T47D (cell line): ENCODE results near the gene ATXN3L.

Source experiments
- DNase-seq, 2 experiments: peaks; one replicate each; pipeline versions ENCODE4 v3.0.0 to v3.0.0-alpha.2; 2011 to 2012; ENCODE audit warnings: low read depth in 1 of 2, low spot score in 1 of 2
- JUND ChIP-seq: IDR thresholded peaks from 2 replicates; pipeline ENCODE4 v1.6.1; 2012; ENCODE audit warnings: low read depth
- in situ Hi-C: cut with HindIII; loops from 2 replicates; pipeline ENCODE4 v1.10.0; 2016; ENCODE audit warnings: low sequenced_read_pairs, low pct_unique_long_range_greater_than_20kb

The ATXN3L gene

GRCh38 chrX:13276991-13277390 is 42.9 kb downstream of the ATXN3L start:
- in situ Hi-C loops: no loop called here
- DNase-seq: no peak
- no peak for TF ChIP-seq JUND

DNA sequence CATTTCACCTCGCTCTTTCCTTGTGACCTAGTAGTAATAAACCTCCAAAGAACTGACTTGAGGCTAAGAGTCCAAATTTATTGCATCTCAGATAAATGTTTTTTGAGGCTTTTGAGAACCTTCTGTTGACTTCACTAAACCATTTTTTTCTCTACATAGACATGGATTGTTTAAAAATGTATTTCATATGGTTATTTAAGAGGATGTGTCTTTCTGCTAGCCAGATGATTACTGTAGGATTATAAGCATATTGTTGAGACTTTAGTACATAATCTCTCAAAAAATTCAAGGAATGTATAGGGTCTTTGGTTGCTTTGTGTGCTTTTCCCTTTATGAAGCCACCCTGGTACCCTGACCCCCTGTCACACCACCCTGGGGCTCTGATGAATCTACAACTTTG is 44.8 kb downstream of the ATXN3L start:
- TF ChIP-seq JUND: no peak
- DNase-seq: no peak
- in situ Hi-C loops: no loop called here

- no peak for DNase-seq
- no peak for TF ChIP-seq JUND
- in situ Hi-C loops: no loop called here
These were observed 47.4 kb downstream of the ATXN3L start for GRCh38 chrX:13272426-13272825.

GRCh38 chrX:13271511-13271910 is 48.3 kb downstream of the ATXN3L start:
- in situ Hi-C loops: no loop called here
- no peak for DNase-seq
- no peak for TF ChIP-seq JUND

- TF ChIP-seq JUND: no peak
- no peak for DNase-seq
- in situ Hi-C loops: no loop called here
These were observed 49.5 kb downstream of the ATXN3L start for GRCh38 chrX:13270360-13270759.

GRCh38 chrX:13268874-13269273 is 51.0 kb downstream of the ATXN3L start:
- no peak for DNase-seq
- in situ Hi-C loops: no loop called here
- TF ChIP-seq JUND: no peak
